ENCODE data around the gene HSPA1A. TPM values are rescaled to one million over a fixed set of nuclear protein-coding genes. Genes with fewer than 3 reads are reported as not detected.
"Not testable (repeated sequence)": the region's sequence is repeated elsewhere in the genome, so short reads cannot be mapped to it uniquely, and the experiment has no call there.

The HSPA1A gene
- total and polyA plus RNA-seq, 4 donors = 117 to 541 (median 198) TPM

DNA sequence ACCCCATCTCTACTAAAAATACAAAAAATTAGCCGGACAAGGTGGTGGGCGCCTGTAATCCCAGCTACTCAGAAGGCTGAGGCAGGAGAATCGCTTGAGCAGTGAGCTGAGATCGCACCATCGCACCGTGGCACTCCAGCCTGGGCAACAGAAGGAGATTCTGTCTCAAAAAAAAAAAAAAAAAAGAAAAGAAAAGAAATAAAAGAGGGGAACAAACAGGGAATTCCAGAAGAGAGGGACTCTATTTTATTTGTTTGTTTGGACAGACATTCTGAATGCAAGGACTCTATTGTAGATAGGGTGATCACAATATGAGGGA, 21.5 kb upstream of the HSPA1A start:
- Histone ChIP-seq H3K4me1 (ENCODE audit: control insufficient read depth, insufficient read depth, low read length) (peaks cover 24% of the 10 kb centered on the region), H3K36me3 (ENCODE audit: control insufficient read depth, insufficient read depth, low read length) (peaks cover 38% of the 10 kb centered on the region)
- 90% methylated on average over 3 of the region's 6 CpGs for WGBS (ENCODE audit: insufficient coverage)
- H3K27me3 ChIP-seq (ENCODE audit: control insufficient read depth, insufficient read depth, low read length); H3K4me3 ChIP-seq (ENCODE audit: low read depth, low read length); DNase-seq (ENCODE audit: low read depth in 4 of 6, low spot score in 6 of 6); H3K9me3 ChIP-seq (ENCODE audit: control insufficient read depth, insufficient read depth, low read length); H3K27ac ChIP-seq (ENCODE audit: low read depth, low read length): not testable (repeated sequence)

DNA sequence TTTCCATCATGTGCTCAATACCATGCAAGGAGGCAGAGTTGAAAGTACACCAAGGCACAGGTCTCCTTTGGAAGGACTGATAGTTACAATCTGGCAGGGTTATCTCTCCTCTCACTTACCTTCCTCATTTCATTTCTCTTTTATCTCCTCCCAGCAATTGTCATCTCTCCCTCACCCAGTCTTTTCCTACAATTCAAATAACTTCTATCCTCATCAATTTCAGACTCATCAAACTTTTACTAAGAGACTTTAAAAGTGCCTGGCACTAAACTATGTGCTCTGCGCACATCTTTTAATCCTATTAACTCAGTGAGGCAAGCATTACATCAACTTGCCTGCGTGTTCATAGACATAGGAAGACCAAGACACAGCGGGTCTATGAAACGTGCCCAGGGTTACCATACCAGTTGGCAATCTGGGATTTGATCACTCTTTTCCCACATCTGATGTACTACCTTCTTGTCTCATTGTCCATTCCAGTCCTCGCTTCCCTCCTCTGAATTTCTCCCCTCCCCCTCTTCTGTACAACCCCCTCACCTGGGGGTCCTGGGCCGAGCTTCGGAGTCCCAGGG, 21.0 kb upstream of the HSPA1A start:
- Histone ChIP-seq H3K4me1 (ENCODE audit: control insufficient read depth, insufficient read depth, low read length) (peaks cover 24% of the 10 kb centered on the region), H3K9me3 (ENCODE audit: control insufficient read depth, insufficient read depth, low read length) (no peaks in the 10 kb centered on the region), H3K36me3 (ENCODE audit: control insufficient read depth, insufficient read depth, low read length) (peaks cover 37% of the 10 kb centered on the region), H3K27ac (ENCODE audit: low read depth, low read length) (peak overlapping the region; percentile 87), H3K4me3 (ENCODE audit: low read depth, low read length) (peak overlapping the region; percentile 81), H3K27me3 (ENCODE audit: control insufficient read depth, insufficient read depth, low read length) (no peaks in the 10 kb centered on the region)
- 5% methylated on average over 7 of the region's 7 CpGs for WGBS (ENCODE audit: insufficient coverage)
- peak in 2 of 6 donors; percentile 30 to 32 for DNase-seq (ENCODE audit: low read depth in 4 of 6, low spot score in 6 of 6)

DNA sequence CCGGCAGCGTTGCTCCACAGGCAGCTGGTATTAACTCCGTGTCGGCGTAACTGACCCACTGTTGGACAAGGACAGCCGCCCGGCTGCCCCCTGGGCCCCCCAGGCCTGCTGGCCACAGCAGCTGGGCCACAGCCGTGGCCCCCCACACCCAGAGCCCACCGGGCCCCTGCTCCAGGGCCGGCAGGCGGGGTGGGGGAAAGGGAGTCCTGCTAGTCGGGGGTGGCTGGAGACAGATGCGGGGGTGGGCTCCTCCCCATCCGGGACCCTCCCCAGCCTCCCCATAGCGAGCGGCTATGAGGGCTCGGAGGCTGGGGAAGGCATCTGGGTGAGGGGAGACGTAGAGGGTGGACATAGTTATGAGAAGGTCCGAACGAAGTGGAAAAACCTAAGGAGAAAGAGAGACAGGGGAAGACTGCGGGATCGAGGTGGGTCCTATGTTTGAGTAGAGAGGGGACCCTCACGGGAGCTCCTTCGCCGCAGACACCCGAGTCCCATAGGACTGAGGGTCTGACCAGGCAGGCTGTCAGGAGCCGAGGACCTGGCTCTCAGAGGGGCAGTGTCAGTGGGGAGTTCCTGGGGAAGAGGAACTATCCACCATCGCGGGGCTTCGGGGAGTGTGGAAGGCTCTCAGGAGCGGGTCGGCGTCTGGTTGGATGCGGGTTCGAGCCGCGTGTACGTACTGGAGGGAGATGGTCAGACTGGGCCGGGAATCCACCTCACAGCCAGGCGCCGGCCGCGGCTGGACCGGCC, 20.3 kb upstream of the HSPA1A start:
- H3K4me1 ChIP-seq (ENCODE audit: control insufficient read depth, insufficient read depth, low read length) = peaks cover 24% of the 10 kb centered on the region
- no peak for DNase-seq (ENCODE audit: low read depth in 4 of 6, low spot score in 6 of 6)
- WGBS (ENCODE audit: insufficient coverage) = under 1% methylated on average over 34 of the region's 44 CpGs
- H3K27me3 ChIP-seq (ENCODE audit: control insufficient read depth, insufficient read depth, low read length) = no peaks in the 10 kb centered on the region
- peaks cover 33% of the 10 kb centered on the region for H3K36me3 ChIP-seq (ENCODE audit: control insufficient read depth, insufficient read depth, low read length)
- H3K4me3 ChIP-seq (ENCODE audit: low read depth, low read length) = peak overlapping the region; percentile 81
- H3K27ac ChIP-seq (ENCODE audit: low read depth, low read length) = peak overlapping the region; percentile 87
- H3K9me3 ChIP-seq (ENCODE audit: control insufficient read depth, insufficient read depth, low read length) = no peaks in the 10 kb centered on the region

DNA sequence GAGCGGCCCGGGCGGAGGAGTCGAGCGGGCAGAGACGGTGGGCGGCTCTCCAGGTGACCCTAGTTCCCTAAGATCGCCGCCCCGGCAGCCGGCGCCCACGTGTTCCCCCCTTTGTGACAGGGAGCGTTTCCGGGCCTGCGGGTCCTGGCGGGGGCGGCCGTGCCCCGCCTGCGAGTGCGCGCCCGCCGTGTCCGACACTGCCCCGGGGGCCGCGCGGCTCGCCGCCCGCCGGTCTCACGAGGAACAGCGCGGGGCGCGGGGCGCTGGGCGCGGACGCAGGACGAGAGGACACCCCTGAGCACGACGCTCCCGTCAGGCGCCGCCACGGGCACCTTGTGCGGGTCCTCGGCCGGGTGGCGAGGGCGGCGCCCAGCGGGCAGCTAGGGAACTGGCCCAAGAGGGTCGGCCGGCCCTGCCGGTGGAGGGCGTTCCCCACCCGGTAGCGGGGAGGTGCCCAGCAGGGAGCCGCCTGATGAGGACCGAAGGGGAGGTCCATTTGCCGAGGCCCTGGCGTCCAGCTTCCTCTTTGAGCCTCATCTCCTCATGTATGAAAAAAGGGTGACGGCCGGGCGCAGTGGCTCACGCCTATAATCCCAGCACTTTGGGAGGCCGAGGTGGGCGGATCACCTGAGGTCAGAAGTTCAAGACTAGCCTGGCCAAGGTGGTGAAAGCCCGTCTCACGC, 19.6 kb upstream of the HSPA1A start, which contains the start of gene VARS1:
Gene VARS1 (minus strand): TSS at position 137 of the 683 bp plus-strand sequence. CDS start 535 bp downstream, outside the sequence.
- 1% methylated on average over 75 of the region's 75 CpGs for WGBS (ENCODE audit: insufficient coverage)

DNA sequence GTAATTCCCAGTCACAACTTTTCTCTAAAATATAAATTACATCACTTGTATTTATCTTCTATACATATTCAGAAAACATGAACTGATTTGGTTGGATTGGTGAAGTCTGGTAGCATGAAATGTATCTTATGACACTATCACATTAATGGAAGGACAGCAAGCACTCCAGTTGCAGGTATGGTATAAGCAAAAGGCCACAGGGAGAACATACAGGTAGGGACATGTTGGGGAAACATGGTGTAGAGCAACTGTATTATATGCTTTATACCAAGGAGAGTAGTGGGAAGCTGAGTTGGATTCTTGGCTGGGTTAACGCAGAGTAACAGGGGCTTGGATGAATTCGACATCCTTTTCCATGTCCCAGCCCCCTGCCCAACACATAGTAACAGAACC, 18.4 kb upstream of the HSPA1A start:
- Histone ChIP-seq H3K9me3 (ENCODE audit: control insufficient read depth, insufficient read depth, low read length) (no peaks in the 10 kb centered on the region), H3K4me1 (ENCODE audit: control insufficient read depth, insufficient read depth, low read length) (peaks cover 19% of the 10 kb centered on the region), H3K27ac (ENCODE audit: low read depth, low read length) (no peak overlapping the region), H3K4me3 (ENCODE audit: low read depth, low read length) (no peak overlapping the region), H3K36me3 (ENCODE audit: control insufficient read depth, insufficient read depth, low read length) (peaks cover 23% of the 10 kb centered on the region), H3K27me3 (ENCODE audit: control insufficient read depth, insufficient read depth, low read length) (no peaks in the 10 kb centered on the region)
- whole genome bisulfite sequencing (ENCODE audit: insufficient coverage) = 100% methylated on average over 1 of the region's 2 CpGs
- DNase-seq (ENCODE audit: low read depth in 4 of 6, low spot score in 6 of 6) = no peak

More for the DNA sequence above, 19.6 kb upstream of the HSPA1A start, which contains the start of gene VARS1:
- Histone ChIP-seq H3K36me3 (ENCODE audit: control insufficient read depth, insufficient read depth, low read length) (peaks cover 28% of the 10 kb centered on the region), H3K4me3 (ENCODE audit: low read depth, low read length) (peak within 1 kb of the TSS; percentile 81), H3K4me1 (ENCODE audit: control insufficient read depth, insufficient read depth, low read length) (peaks cover 24% of the 10 kb centered on the region), H3K27me3 (ENCODE audit: control insufficient read depth, insufficient read depth, low read length) (no peaks in the 10 kb centered on the region), H3K9me3 (ENCODE audit: control insufficient read depth, insufficient read depth, low read length) (no peaks in the 10 kb centered on the region), H3K27ac (ENCODE audit: low read depth, low read length) (peak within 1 kb of the TSS; percentile 89)
- DNase-seq (ENCODE audit: low read depth in 4 of 6, low spot score in 6 of 6) = peak; percentile 63 to 94 (median 74)

DNA sequence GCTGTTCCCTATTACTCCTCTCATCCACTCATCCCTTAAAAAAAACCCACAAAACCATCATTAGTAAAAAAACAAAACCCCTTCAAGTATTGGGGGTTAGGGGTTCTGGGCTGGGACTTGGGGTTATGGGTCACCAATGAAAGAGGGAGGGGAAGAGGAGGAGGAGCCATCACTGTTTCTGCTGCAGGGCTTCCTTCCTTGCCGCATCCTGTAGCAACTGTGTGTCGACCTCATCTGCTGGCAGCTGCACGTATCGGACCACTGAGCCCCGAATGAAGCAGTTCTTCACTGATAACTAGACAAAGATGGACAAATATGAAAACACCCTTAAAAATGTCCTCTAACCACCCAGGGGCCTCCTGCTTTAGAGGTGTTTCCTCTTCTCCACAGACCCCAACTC, 17.8 kb upstream of the HSPA1A start:
- no peak for DNase-seq (ENCODE audit: low read depth in 4 of 6, low spot score in 6 of 6)
- no peak overlapping the region for H3K4me3 ChIP-seq (ENCODE audit: low read depth, low read length)
- 95% methylated on average over 5 of the region's 5 CpGs for WGBS (ENCODE audit: insufficient coverage)

DNA sequence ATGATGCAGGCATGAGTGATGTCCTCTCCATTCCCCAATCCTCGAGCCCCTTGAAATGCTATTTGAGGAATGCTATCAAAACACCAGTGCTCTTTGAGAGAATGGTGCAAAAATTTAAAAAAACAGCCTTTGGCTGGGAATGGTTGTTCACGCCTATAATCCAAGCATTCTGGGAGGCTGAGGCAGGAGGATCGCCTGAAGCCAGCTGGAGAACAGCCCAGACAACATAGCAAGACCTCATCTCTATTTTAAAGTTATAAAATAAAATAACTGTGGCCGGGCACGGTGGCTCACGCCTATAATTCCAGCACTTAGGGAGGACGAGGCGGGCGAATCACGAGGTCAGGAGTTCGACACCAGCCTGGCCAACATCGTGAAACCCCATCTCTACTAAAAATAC, 15.6 kb upstream of the HSPA1A start:
- no peak overlapping the region for H3K4me3 ChIP-seq (ENCODE audit: low read depth, low read length)
- H3K36me3 ChIP-seq (ENCODE audit: control insufficient read depth, insufficient read depth, low read length) = peaks cover 26% of the 10 kb centered on the region
- peak in 1 of 6 donors; percentile 45 for DNase-seq (ENCODE audit: low read depth in 4 of 6, low spot score in 6 of 6)
- H3K9me3 ChIP-seq (ENCODE audit: control insufficient read depth, insufficient read depth, low read length) = no peaks in the 10 kb centered on the region
- H3K4me1 ChIP-seq (ENCODE audit: control insufficient read depth, insufficient read depth, low read length) = peaks cover 12% of the 10 kb centered on the region
- no peaks in the 10 kb centered on the region for H3K27me3 ChIP-seq (ENCODE audit: control insufficient read depth, insufficient read depth, low read length)
- WGBS (ENCODE audit: insufficient coverage) = no CpG with 5 or more reads among the region's 12 CpGs
- no peak overlapping the region for H3K27ac ChIP-seq (ENCODE audit: low read depth, low read length)

More for the DNA sequence above, 17.8 kb upstream of the HSPA1A start:
- H3K9me3 ChIP-seq (ENCODE audit: control insufficient read depth, insufficient read depth, low read length) = no peaks in the 10 kb centered on the region
- no peaks in the 10 kb centered on the region for H3K27me3 ChIP-seq (ENCODE audit: control insufficient read depth, insufficient read depth, low read length)
- H3K27ac ChIP-seq (ENCODE audit: low read depth, low read length) = no peak overlapping the region
- H3K36me3 ChIP-seq (ENCODE audit: control insufficient read depth, insufficient read depth, low read length) = peaks cover 22% of the 10 kb centered on the region
- H3K4me1 ChIP-seq (ENCODE audit: control insufficient read depth, insufficient read depth, low read length) = peaks cover 19% of the 10 kb centered on the region

DNA sequence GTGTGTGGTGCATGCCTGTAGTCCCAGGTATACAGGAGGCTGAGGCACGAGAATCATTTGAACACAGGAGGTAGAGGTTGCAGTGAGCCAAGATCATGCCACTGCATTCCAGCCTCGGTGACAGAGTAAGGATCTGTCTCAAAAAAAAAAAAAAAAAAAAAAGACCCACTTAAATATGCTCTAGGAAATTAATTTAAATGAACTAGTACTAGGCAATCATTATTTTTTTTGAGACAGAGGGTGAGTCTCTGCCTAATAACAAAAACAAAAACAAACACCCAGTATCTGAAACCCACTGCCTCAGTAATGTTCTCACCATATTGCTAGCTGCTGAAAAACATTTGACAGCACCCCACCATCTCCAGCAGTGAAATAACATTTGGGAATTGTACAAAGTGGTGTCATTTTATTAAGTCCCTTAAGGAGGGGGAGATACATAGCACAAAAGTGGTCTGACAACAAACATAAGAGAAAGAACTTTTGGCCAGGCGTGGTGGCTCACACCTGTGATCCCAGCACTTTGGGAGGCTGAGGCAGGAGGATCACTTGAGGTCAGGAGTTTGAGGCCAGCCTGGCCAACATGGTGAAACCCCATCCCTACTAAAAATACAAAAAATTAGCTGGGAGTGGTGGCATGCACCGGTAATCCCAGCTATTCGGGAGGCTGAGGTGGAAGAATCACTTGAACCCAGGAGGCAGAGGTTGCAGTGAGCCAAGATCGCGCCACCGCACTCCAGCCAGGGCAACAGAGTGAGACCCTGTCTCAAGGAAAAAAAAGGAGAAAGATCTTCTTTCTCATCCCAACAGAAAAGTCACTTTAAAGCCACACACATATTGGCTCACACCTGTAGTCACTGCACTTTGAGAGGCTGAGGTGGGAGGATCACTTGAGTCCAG, 14.1 kb upstream of the HSPA1A start:
- not testable (repeated sequence) for H3K4me3 ChIP-seq (ENCODE audit: low read depth, low read length); H3K9me3 ChIP-seq (ENCODE audit: control insufficient read depth, insufficient read depth, low read length); H3K27ac ChIP-seq (ENCODE audit: low read depth, low read length); H3K27me3 ChIP-seq (ENCODE audit: control insufficient read depth, insufficient read depth, low read length); DNase-seq (ENCODE audit: low read depth in 4 of 6, low spot score in 6 of 6); H3K4me1 ChIP-seq (ENCODE audit: control insufficient read depth, insufficient read depth, low read length)
- 100% methylated on average over 1 of the region's 8 CpGs for WGBS (ENCODE audit: insufficient coverage)
- peaks cover 27% of the 10 kb centered on the region for H3K36me3 ChIP-seq (ENCODE audit: control insufficient read depth, insufficient read depth, low read length)

DNA sequence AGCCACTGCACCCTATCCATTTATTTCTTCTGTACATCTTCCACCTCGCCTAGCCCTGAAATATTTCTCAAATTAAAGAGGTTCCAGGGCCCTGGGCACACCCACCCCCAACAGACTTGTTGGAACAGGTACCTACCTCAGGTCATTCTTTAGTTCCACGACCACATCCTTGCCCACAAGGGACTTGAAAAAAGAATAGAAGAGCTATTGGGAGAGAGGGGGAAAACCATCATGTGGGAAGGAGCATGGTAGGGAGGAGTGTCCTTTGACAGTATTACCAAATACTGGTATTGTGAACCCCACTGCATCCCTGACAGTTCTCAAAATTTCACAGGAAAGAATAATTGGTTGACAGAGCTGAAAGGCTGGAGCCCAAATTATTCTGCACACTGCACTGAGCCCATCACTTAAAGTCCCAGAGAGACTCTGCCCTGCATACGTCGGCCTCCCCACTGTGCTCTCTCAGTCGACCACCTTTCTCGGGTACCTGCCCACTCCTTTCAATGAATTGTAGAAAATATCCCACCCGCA, 9.3 kb upstream of the HSPA1A start:
- 17% methylated on average over 6 of the region's 7 CpGs for WGBS (ENCODE audit: insufficient coverage)
- Histone ChIP-seq H3K4me1 (ENCODE audit: control insufficient read depth, insufficient read depth, low read length) (peaks cover 17% of the 10 kb centered on the region), H3K9me3 (ENCODE audit: control insufficient read depth, insufficient read depth, low read length) (no peaks in the 10 kb centered on the region), H3K4me3 (ENCODE audit: low read depth, low read length) (peak overlapping the region; percentile 85), H3K27me3 (ENCODE audit: control insufficient read depth, insufficient read depth, low read length) (no peaks in the 10 kb centered on the region), H3K36me3 (ENCODE audit: control insufficient read depth, insufficient read depth, low read length) (peaks cover 28% of the 10 kb centered on the region), H3K27ac (ENCODE audit: low read depth, low read length) (peak overlapping the region; percentile 95)
- DNase-seq (ENCODE audit: low read depth in 4 of 6, low spot score in 6 of 6) = no peak

All from spinal cord (tissue), 10 donors.